GM12865 (cell line): Measurements from ENCODE around the gene HIPK2.

Source experiments
- DNase-seq: peaks from one replicate; pipeline ENCODE4 v3.0.0; 2010; ENCODE audit warnings: low read depth
- H3K4me3 ChIP-seq: 2 replicates; pipeline ENCODE4 v1.5.1; 2011; ENCODE audit warnings: mild to moderate bottlenecking, low read depth, low read length, control low read depth
- CTCF ChIP-seq: IDR thresholded peaks from 2 replicates; pipeline ENCODE4 v1.5.1; 2011; ENCODE audit warnings: low read length, control low read depth, low read depth, inconsistent platforms; ENCODE audit not compliant: insufficient read depth; ENCODE audit errors: missing control alignments

HIPK2 gene

GRCh38 chr7:139807009-139807408 is 29.2 kb upstream of the HIPK2 start:
- TF ChIP-seq CTCF = no peak
- no peak for DNase-seq
- H3K4me3 ChIP-seq = no peak overlapping the region

- no peak for DNase-seq
- no peak overlapping the region for H3K4me3 ChIP-seq
- no peak for TF ChIP-seq CTCF
Measured at GRCh38 chr7:139804571-139804970, 26.8 kb upstream of the HIPK2 start.

- DNase-seq = peak; percentile 41
- TF ChIP-seq CTCF = no peak
- H3K4me3 ChIP-seq = no peak overlapping the region
Measured at GRCh38 chr7:139799586-139799985, 21.8 kb upstream of the HIPK2 start.

GRCh38 chr7:139798892-139799291 is 21.1 kb upstream of the HIPK2 start:
- TF ChIP-seq CTCF = no peak
- H3K4me3 ChIP-seq = no peak overlapping the region
- no peak for DNase-seq

GRCh38 chr7:139798221-139798620 is 20.4 kb upstream of the HIPK2 start:
- DNase-seq = peak; percentile 81
- no peak for TF ChIP-seq CTCF
- H3K4me3 ChIP-seq = peak overlapping the region; percentile 5; the same call in 1 of the 2 replicates

- no peak for TF ChIP-seq CTCF
- DNase-seq = no peak
- H3K4me3 ChIP-seq = no peak overlapping the region
Measured at GRCh38 chr7:139797607-139798006, 19.8 kb upstream of the HIPK2 start.

GRCh38 chr7:139791316-139791715 is 13.5 kb upstream of the HIPK2 start:
- no peak overlapping the region for H3K4me3 ChIP-seq
- no peak for DNase-seq
- no peak for TF ChIP-seq CTCF
